SIG-M5 (cell line): ENCODE measurements around the gene METRNL.
"Not testable (repeated sequence)": the region's sequence is repeated elsewhere in the genome, so short reads cannot be mapped to it uniquely, and the experiment has no call there.

Experiments
- DNase-seq: peaks from one replicate; lab custom pipeline; 2025; lab: John Stamatoyannopoulos, UW

Gene METRNL, protein sequence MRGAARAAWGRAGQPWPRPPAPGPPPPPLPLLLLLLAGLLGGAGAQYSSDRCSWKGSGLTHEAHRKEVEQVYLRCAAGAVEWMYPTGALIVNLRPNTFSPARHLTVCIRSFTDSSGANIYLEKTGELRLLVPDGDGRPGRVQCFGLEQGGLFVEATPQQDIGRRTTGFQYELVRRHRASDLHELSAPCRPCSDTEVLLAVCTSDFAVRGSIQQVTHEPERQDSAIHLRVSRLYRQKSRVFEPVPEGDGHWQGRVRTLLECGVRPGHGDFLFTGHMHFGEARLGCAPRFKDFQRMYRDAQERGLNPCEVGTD

GRCh38 chr17:83079352-83079747, at the start of gene METRNL:
Gene METRNL, plus strand, starts transcription at chr17:83079609. Its CDS starts 207 bp downstream, at chr17:83079816.
- DNase-seq = no peak

GRCh38 chr17:83030432-83030831, 49.0 kb upstream of the METRNL start:
- no peak for DNase-seq

GRCh38 chr17:83031321-83031945, 48.0 kb upstream of the METRNL start:
- no peak for DNase-seq

- not testable (repeated sequence) for DNase-seq
Measured at GRCh38 chr17:83031946-83032451, 47.4 kb upstream of the METRNL start.

- DNase-seq = no peak
Measured at GRCh38 chr17:83032781-83033180, 46.6 kb upstream of the METRNL start.

- no peak for DNase-seq
Measured at GRCh38 chr17:83034525-83034924, 44.9 kb upstream of the METRNL start.

DNA sequence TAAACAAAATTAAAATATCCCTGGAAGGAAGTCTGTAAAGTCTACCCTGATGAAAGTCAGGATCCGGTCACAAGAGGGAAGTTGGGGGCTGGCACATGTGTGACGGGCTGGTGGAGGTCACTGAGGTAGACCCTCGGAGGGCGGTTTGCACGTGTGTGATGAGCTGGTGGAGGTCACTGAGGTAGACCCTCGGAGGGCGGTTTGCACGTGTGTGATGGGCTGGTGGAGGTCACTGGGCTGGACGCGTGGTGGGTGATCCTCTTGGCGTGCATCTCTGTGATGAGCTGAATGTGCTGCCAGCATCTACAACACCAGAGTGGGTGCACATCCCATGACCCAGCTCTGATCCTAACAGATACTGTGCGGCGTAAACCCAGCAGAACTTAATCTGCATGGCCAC, 43.7 kb upstream of the METRNL start:
- DNase-seq = no peak

DNA sequence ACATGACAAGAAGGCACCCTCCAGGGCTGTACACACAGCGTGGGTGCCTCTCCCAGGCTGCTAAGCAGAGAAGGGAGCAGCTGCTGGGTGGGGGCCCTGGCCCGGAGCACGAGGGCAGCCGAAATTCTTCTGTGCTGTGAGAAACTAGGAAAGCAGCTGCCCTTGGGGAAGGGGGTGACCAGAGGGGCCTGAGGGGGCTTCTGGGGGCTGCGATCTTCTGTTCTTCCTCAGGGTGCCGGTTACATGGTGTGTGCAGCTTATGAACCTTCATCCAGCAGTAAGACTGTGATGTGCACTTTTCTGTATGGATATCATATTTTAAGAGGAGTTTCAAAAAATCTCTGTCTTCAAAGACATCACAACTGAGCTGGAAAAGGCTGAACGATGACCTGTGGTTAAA, 43.2 kb upstream of the METRNL start:
- DNase-seq = no peak

GRCh38 chr17:83036666-83037065, 42.7 kb upstream of the METRNL start:
- no peak for DNase-seq

- no peak for DNase-seq
Measured at GRCh38 chr17:83037084-83037873, 42.1 kb upstream of the METRNL start.

DNA sequence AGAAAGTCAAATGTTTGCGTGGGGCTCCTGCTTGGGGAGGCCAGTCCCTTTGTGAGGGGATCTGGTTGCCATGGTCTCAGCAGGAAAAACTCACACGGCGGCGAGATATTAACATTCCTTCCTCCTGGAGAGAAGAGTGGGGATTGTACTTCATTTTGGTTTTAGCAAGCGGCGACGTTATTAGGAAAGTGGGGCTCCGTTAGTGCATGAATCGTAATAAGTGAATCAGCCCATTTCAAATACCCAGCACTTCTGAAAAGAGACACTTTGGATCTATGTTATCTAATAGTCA, 41.6 kb upstream of the METRNL start:
- no peak for DNase-seq

- not testable (repeated sequence) for DNase-seq
Measured at GRCh38 chr17:83038983-83039382, 40.4 kb upstream of the METRNL start.

DNA sequence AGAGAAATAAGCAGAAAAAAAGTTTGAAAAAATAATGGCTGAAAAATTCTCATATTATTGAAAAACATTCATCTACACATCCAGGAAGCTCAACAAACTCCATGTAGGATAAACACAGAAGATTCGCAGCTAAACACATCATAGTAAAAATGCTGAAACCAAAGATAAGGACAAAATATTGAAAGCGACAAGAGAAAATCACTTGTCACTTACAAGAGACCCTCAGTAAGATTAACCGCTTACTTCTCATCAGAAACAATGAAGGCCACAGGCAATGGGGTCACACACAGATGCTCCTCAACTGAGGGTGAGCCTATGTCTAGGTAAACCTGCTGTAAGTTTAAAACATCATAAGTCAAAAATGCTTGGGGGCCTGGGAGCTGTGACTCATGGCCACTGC, 38.1 kb upstream of the METRNL start:
- no peak for DNase-seq

DNA sequence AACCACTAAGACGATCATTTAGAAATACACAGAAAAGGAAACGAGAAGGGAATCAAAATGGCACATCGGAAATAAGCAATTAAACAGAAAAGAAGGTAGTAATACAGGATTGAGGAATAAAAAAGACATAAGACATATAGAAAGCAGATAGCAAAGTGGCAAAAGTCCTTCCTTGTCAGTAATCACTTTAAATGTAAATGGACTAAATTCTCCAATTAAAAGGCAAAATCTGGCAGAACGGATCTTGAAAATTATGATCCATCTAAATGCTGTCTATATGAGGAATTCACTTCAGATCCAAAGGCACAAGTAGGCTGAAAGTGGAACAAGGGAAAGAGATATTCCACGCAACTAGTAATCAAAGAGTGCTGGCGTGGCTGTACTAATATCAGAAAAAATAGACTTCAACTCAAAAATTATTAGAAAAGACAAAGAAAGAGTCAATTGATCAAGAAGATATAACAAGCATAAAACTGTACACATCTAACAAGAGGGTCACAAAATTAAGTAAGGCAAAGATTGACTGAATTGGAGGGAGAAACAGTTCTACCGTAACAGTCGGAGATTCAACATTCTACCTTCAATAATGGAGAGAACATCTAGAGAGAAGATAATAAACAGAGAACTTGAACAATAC, 36.8 kb upstream of the METRNL start:
- DNase-seq = no peak

- DNase-seq = not testable (repeated sequence)
Measured at GRCh38 chr17:83044479-83044878, 34.9 kb upstream of the METRNL start.

DNA sequence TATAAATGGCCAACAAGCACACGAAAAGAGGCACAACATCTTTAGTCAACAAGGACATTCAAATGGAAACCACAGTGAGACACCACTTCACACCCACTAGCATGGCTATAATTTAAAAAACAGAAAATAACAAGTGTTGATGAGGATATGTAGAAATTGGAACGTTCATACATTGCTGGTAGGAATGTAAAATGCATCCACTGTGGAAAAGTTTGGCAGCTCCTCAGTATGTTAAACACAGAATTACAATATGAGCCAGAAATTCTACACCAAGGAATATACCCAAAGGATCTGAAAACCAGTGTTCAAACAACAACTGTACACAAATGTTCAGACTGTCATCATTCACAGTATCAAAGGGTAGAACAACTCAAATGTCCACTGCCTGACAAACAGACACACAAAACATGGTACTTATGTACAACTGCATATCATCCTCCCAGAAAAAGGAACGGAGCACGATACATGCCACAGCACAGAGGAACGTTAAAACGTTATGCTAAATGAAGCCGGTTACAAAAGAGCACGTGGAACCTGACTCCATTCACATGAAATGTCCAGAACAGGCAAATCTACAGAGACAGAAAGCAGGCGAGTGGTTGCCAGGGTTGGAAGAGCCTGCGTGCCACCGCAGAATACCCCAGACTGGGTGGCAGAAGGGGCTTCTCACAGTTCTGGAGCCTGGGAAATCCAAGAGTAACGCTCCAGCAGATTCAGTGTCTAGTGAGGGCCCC, 32.8 kb upstream of the METRNL start:
- DNase-seq = no peak

DNA sequence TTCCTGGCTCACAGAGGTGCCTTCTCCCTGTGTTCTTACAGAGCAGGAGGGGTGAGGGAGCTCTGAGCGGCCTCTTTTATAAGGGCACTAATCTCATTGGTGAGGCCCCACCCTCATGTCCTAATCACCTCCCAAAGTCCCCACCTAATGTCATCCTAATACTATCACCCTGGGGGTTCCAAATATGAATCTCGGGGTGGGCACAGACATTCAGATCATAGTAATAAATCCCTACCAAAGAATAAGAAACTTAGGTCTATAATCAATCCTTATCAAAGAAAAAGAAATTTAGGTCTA, 32.3 kb upstream of the METRNL start:
- DNase-seq = no peak

DNA sequence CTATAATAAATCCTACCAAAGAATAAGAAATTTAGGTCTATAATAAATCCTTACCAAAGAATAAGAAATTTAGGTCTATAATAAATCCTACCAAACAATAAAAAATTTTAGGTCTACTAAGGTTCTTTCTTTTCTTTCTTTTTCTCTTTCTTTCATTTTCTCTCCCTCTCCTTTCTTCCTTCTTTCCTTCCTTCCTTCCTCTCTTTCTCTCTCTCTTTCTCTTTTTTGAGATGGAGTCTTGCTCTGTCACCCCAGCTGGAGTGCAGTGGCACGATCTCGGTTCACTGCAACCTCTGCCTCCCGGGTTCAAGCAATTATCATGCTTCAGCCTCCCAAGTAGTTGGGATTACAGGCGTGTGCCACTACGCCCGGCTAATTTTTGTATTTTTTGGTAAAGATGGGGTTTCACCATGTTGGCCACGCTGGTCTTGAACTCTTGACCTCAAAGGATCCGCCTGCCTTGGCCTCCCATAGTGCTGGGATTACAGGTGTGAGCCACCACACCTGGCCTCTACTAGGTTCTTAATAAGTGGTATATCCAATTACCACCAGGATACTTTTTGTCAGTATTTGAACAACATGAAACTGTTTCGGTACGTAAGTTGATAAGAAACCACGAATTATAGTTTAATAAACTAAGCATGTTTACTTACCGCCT, 31.5 kb upstream of the METRNL start:
- DNase-seq = not testable (repeated sequence)

- DNase-seq = no peak
Measured at GRCh38 chr17:83050651-83051395, 28.6 kb upstream of the METRNL start.

DNA sequence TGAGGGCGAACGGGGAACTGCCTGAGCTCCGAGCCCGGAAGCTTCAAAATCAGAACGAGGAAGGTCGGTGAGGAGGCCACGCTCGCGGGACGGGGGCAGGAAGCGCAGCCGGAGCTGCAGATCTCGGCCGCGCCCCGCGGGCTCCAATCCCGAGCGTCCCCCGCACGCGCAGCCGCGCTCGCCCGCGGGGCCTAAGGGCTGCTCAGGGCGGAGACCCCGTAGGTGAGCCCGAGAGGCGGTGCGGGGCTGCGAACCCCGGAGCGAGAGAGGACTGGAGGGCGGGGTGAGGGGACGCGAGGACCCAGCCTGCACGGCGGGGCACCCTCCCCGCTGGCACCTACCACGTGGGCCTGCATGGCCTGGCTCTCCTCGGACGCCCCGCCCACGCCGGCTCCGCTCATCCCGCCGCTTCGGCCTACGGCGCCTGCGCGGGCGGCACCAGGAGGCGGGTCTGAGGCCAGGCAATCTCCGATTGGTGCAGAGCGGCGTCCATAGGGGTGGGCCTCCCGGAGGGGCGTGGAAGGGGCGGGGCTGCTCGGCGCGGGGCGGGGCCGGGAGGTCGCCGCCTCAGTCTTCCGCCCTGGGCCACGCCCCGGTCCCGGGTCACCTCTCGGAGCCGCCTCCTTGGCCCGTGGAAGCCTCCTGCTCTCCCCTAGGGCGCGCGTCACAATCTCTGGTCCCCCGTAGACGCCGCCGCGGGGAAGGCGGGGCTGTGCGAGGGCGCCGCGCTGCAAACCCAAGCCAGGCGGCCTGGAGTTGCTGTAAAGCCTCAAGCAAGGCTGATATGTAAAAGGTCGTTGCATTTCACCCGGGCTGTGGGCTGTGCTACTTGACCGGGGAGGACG, 27.8 kb upstream of the METRNL start:
- peak; percentile 96 for DNase-seq
